GM19324 (cell line): Measurements from ENCODE around the gene TCEAL8.

ENCODE experiments used
- ATAC-seq: cut with Tn5 transposase; IDR thresholded peaks from one replicate; pipeline ENCODE4 v1.9.1; 2021; ENCODE audit warnings: mild to moderate bottlenecking, moderate library complexity; ENCODE audit not compliant: unreplicated experiment, low FRiP score

Gene TCEAL8

DNA sequence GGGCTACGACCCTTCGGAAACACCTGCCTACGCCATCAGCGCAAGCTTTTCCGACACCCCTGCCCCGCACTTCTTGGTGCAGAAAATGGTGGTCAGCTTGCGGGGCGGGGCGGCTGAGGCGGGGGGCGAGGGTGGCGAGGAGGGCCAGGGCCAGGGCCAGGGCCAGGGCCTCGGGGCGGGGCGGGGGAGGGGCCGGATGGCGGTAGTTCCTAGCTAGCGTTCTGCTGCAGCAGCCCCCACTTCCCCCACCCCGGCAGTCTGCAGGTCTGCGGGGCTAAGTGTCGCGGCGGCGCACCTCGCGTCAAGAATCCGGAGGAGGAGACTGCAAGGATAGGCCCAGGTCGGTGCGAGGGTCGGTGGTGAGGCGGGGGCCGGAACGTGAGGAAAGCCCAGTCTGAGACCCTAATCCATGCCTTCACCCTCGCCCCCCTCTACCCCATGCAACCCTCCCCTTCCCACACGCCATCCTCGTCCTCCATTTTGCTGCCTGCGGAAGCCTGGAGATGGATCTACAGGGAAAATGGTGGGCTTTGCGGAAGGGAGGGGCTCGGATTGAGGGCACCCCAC, 39.4 kb downstream of the TCEAL8 start:
- ATAC-seq = peak; percentile 21

DNA sequence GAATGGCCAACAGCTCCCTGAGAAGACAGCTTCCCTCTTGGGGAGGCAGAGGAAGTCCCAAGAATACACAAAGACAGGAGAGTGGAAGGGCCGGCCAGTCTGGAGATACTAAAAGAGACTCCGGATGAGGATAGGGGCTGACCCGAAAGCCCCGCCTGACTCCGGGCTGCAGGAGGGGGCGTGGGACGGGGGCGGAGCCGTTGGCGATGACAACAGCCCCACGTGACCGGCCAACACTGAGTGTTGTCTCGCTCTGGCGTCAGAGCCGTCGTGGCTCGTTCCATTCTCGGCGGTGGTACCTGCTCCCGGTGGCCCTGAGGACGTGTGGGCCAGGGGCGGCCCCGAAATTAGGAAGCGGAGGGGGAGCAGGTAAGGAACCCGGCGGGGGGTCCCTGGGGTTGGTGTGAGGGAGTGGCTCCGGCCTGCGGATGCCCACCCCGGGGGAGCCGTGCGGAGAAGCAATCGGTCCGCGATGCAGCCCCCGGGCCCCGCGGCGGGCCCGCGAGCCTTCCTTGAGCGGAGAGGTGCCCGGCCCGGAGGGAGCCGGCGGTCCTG, 40.0 kb downstream of the TCEAL8 start, which contains the start of gene BEX4:
Gene BEX4 (plus strand): TSS at position 239 of the 555 bp plus-strand sequence. CDS start 1,046 bp downstream, outside the sequence.
- peak; percentile 69 for ATAC-seq

- no peak for ATAC-seq
Measured at GRCh38 chrX:103212749-103213457, 42.1 kb downstream of the TCEAL8 start.

- no peak for ATAC-seq
Measured at GRCh38 chrX:103211012-103211715, 43.8 kb downstream of the TCEAL8 start.

DNA sequence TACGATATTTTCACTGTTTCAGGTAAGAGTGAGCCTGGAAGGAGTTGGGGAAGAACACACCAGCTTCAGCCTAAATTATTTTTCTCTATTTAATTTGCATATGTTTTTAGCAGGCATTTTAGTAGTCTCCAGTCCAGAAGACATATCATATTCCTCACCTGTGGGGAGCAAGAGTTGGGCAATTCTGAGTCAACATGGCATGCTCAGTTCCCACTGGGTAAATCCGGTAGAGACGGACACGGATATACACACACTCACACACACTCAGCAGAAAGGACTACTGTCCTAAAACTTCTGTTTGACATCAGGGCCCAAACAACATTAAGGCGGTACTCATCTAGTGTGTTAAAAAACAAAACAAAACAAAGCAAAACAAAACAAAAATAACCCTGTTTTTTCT, 44.9 kb downstream of the TCEAL8 start:
- no peak for ATAC-seq
